ENCODE measurements around the gene DAZL.

DNA sequence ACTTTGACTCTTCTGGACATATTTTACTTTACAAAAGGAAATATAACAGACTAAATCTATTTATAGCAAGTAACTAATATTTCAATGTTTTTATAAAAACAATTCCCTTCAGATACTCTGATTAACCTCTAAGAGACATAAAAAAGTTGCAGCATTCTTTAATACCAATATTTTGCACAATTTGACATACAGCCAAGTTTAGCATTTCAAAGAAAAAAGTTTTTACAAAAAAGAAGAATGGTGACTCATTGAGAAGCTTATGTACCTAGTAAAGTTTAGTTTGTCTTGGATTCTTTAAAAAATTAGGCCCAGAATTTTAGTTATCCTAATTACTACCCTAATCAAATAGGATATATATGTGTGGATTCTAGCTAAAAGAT is 17.6 kb downstream of the DAZL start:
- TF ChIP-seq, protein P1, sequence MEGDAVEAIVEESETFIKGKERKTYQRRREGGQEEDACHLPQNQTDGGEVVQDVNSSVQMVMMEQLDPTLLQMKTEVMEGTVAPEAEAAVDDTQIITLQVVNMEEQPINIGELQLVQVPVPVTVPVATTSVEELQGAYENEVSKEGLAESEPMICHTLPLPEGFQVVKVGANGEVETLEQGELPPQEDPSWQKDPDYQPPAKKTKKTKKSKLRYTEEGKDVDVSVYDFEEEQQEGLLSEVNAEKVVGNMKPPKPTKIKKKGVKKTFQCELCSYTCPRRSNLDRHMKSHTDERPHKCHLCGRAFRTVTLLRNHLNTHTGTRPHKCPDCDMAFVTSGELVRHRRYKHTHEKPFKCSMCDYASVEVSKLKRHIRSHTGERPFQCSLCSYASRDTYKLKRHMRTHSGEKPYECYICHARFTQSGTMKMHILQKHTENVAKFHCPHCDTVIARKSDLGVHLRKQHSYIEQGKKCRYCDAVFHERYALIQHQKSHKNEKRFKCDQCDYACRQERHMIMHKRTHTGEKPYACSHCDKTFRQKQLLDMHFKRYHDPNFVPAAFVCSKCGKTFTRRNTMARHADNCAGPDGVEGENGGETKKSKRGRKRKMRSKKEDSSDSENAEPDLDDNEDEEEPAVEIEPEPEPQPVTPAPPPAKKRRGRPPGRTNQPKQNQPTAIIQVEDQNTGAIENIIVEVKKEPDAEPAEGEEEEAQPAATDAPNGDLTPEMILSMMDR (IDR thresholded peaks at IDR 0.05; ENCODE audit: borderline replicate concordance, extremely low read depth, low read length, poor library complexity, severe bottlenecking), result no peak
- no peak for TF ChIP-seq EZH2 (IDR thresholded peaks at IDR 0.05; ENCODE audit: borderline replicate concordance, low read depth, low read length, severe bottlenecking)
